Astrocyte (in vitro differentiated cells and primary cell): Measurements from ENCODE around the gene ABI2. TPM values are rescaled to one million over a fixed set of nuclear protein-coding genes. Genes with fewer than 3 reads are reported as not detected.

Source experiments
- DNase-seq: peaks from one replicate; pipeline ENCODE4 v3.0.0-alpha.2; 2010; ENCODE audit warnings: low read depth
- FAIRE-seq: peaks from 2 replicates; lab custom pipeline; 2011; peaks lifted over from hg19 to GRCh38; lab: Jason Lieb, UNC
- H2AFZ ChIP-seq: 2 replicates; pipeline ENCODE4 v1.6.0; 2012; ENCODE audit warnings: low read depth, low read length, inconsistent platforms
- H3K27ac ChIP-seq: 2 replicates; pipeline ENCODE4 v1.5.1; 2011; ENCODE audit warnings: low read depth, low read length, inconsistent platforms
- H3K27me3 ChIP-seq: 2 replicates; pipeline ENCODE4 v1.6.0; 2011; ENCODE audit warnings: low read length, inconsistent platforms; ENCODE audit not compliant: insufficient read depth
- H3K36me3 ChIP-seq: 2 replicates; pipeline ENCODE4 v1.5.1; 2011; ENCODE audit warnings: low read length, inconsistent platforms; ENCODE audit not compliant: insufficient read depth
- H3K4me1 ChIP-seq: 2 replicates; pipeline ENCODE4 v1.5.1; 2011; ENCODE audit warnings: low read length, inconsistent platforms; ENCODE audit not compliant: insufficient read depth
- H3K4me2 ChIP-seq: 2 replicates; pipeline ENCODE4 v1.6.0; 2012; ENCODE audit warnings: low read length, inconsistent platforms
- H3K4me3 ChIP-seq: 2 replicates; pipeline ENCODE4 v1.5.1; 2011; ENCODE audit warnings: low read depth, mild to moderate bottlenecking, low read length, inconsistent platforms; ENCODE audit not compliant: insufficient read depth
- H3K79me2 ChIP-seq: 2 replicates; pipeline ENCODE4 v1.6.0; 2012; ENCODE audit warnings: mild to moderate bottlenecking, low read length, inconsistent platforms; ENCODE audit not compliant: insufficient read depth
- H3K9ac ChIP-seq: 2 replicates; pipeline ENCODE4 v1.6.0; 2012; ENCODE audit warnings: mild to moderate bottlenecking, low read length, inconsistent platforms
- H3K9me3 ChIP-seq: 2 replicates; pipeline ENCODE4 v1.5.1; 2012; ENCODE audit warnings: low read depth, mild to moderate bottlenecking, low read length, inconsistent platforms; ENCODE audit not compliant: insufficient read depth
- H4K20me1 ChIP-seq: 2 replicates; pipeline ENCODE4 v1.6.0; 2012; ENCODE audit warnings: low read length, inconsistent platforms; ENCODE audit not compliant: insufficient read depth
- H3K27ac Mint-ChIP-seq: one replicate; pipeline ENCODE4 v1.8.0; 2021; ENCODE audit warnings: mild to moderate bottlenecking, mixed read lengths; ENCODE audit not compliant: unreplicated experiment
- H3K27me3 Mint-ChIP-seq: one replicate; pipeline ENCODE4 v1.8.0; 2021; ENCODE audit warnings: low read depth, mixed read lengths; ENCODE audit not compliant: unreplicated experiment
- H3K36me3 Mint-ChIP-seq: one replicate; pipeline ENCODE4 v1.8.0; 2021; ENCODE audit warnings: low read depth, mixed read lengths; ENCODE audit not compliant: unreplicated experiment
- H3K4me1 Mint-ChIP-seq: one replicate; pipeline ENCODE4 v1.8.0; 2021; ENCODE audit warnings: low read depth, mixed read lengths; ENCODE audit not compliant: unreplicated experiment
- H3K4me3 Mint-ChIP-seq: one replicate; pipeline ENCODE4 v1.8.0; 2021; ENCODE audit warnings: mild to moderate bottlenecking, moderate library complexity, mixed read lengths; ENCODE audit not compliant: unreplicated experiment
- H3K9me3 Mint-ChIP-seq: one replicate; pipeline ENCODE4 v1.8.0; 2021; ENCODE audit warnings: mild to moderate bottlenecking, mixed read lengths; ENCODE audit not compliant: unreplicated experiment
- EZH2 ChIP-seq: IDR thresholded peaks from 2 replicates; pipeline ENCODE4 v1.6.1; 2012; ENCODE audit warnings: mild to moderate bottlenecking, low read length, inconsistent platforms; ENCODE audit not compliant: insufficient read depth
- total RNA-seq: library from RNA; stranded (reverse); gene quantifications from 2 replicates; pipeline ENCODE4 v1.2.1, GENCODE V29; 2021
- TF ChIP-seq, protein P1 (sequence below): IDR thresholded peaks from 2 replicates; pipeline ENCODE4 v1.5.1; 2011; ENCODE audit warnings: low read depth, mild to moderate bottlenecking, inconsistent platforms, low read length, moderate library complexity; ENCODE audit not compliant: insufficient read depth

The ABI2 gene
- total RNA-seq, 1 donor from 2014 or later, result 56.0 TPM

DNA sequence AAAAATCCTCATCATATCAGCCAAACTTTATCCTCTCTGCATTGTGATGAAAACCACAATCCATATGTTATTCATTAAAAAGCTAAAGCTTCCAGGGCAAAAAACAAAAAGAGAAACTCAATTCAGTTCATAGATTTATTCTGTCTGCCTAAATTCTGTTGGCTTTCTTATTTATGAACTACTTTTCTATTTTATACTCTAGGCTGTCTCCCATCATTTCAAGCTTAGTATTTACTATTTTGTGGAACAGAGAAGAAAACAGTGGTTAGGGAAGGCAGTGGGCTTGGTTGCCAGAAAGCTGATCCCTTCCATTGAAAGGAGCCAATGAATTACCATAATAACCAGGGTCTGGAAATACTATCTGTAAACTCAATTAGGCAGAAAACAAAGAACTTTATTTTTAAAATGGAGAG is 135.1 kb downstream of the ABI2 start:
- H3K4me2 ChIP-seq, result no peak overlapping the region
- peaks cover 28% of the 10 kb centered on the region for H3K36me3 ChIP-seq
- TF ChIP-seq EZH2, result no peak
- TF ChIP-seq, protein P1, sequence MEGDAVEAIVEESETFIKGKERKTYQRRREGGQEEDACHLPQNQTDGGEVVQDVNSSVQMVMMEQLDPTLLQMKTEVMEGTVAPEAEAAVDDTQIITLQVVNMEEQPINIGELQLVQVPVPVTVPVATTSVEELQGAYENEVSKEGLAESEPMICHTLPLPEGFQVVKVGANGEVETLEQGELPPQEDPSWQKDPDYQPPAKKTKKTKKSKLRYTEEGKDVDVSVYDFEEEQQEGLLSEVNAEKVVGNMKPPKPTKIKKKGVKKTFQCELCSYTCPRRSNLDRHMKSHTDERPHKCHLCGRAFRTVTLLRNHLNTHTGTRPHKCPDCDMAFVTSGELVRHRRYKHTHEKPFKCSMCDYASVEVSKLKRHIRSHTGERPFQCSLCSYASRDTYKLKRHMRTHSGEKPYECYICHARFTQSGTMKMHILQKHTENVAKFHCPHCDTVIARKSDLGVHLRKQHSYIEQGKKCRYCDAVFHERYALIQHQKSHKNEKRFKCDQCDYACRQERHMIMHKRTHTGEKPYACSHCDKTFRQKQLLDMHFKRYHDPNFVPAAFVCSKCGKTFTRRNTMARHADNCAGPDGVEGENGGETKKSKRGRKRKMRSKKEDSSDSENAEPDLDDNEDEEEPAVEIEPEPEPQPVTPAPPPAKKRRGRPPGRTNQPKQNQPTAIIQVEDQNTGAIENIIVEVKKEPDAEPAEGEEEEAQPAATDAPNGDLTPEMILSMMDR, result no peak
- Mint-ChIP-seq H3K4me1 (no peaks in the 10 kb centered on the region), H3K27me3 (no peaks in the 10 kb centered on the region), H3K27ac (no peak overlapping the region), H3K36me3 (no peaks in the 10 kb centered on the region), H3K4me3 (no peak overlapping the region), H3K9me3 (no peaks in the 10 kb centered on the region)
- H3K9ac ChIP-seq, result no peak overlapping the region
- no peaks in the 10 kb centered on the region for H3K4me1 ChIP-seq
- peaks cover 29% of the 10 kb centered on the region for H3K79me2 ChIP-seq
- no peak overlapping the region for H3K4me3 ChIP-seq
- FAIRE-seq (no peak), DNase-seq (no peak)
- H3K27me3 ChIP-seq, result no peaks in the 10 kb centered on the region
- H3K9me3 ChIP-seq, result no peaks in the 10 kb centered on the region
- H4K20me1 ChIP-seq, result peaks cover under 1% of the 10 kb centered on the region
- H2AFZ ChIP-seq, result no peak overlapping the region
- H3K27ac ChIP-seq, result no peak overlapping the region

DNA sequence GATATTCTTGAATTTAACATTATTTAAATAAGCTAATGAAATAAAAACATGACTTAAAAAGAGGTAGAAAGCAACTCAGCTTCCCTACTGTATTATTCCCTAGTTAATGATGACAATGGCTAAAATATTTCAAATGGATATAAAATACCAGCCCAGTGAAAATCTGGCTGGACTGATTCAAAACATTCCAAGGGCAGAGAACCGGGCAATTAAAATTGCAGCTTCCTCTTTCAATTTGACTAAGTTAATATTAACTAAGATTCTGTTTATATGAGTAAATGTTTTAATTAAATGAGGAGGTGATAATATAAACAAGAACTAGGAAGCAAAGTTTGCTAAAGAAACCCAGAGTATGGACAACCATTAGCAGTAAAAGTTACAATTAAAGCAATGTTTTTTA is 141.4 kb downstream of the ABI2 start:
- FAIRE-seq, result no peak

DNA sequence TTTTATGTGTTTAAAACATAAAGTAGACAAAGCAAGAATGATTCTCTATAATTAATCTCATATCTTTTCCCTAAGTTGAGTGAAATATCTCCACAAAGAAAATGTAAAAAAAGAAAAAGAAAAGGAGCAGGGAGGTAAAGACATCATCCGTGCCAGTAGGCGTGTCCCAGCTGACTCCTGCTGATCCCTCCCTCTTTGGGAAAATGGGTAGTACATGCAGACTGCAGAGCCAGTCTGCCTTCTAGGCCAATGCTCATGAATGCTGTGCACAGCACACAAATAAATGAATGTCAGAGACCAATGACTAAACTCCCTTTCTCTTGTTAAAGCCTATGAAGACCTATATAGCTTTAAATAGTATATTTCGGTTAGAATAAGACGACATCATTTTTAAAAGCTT is 142.2 kb downstream of the ABI2 start:
- H3K4me1 ChIP-seq, result no peaks in the 10 kb centered on the region
- H3K36me3 Mint-ChIP-seq, result no peaks in the 10 kb centered on the region
- H3K36me3 ChIP-seq, result peaks cover 8% of the 10 kb centered on the region
- FAIRE-seq, result no peak
- H3K9me3 Mint-ChIP-seq, result no peaks in the 10 kb centered on the region
- no peaks in the 10 kb centered on the region for H3K4me1 Mint-ChIP-seq
- no peaks in the 10 kb centered on the region for H3K9me3 ChIP-seq
- H3K9ac ChIP-seq, result no peak overlapping the region
- DNase-seq, result no peak
- H3K27me3 Mint-ChIP-seq, result no peaks in the 10 kb centered on the region
- no peak overlapping the region for H3K4me3 ChIP-seq
- no peak overlapping the region for H3K4me3 Mint-ChIP-seq
- TF ChIP-seq EZH2, result no peak
- TF ChIP-seq, protein P1, result no peak
- no peak overlapping the region for H2AFZ ChIP-seq
- no peak overlapping the region for H3K27ac ChIP-seq
- no peak overlapping the region for H3K27ac Mint-ChIP-seq
- peaks cover 38% of the 10 kb centered on the region for H3K79me2 ChIP-seq
- no peak overlapping the region for H3K4me2 ChIP-seq
- H3K27me3 ChIP-seq, result no peaks in the 10 kb centered on the region
- H4K20me1 ChIP-seq, result peaks cover 8% of the 10 kb centered on the region

More for the DNA sequence above, 141.4 kb downstream of the ABI2 start:
- Histone ChIP-seq H2AFZ (no peak overlapping the region), H3K9me3 (no peaks in the 10 kb centered on the region), H3K4me1 (no peaks in the 10 kb centered on the region), H3K27me3 (no peaks in the 10 kb centered on the region), H3K27ac (no peak overlapping the region), H3K9ac (no peak overlapping the region), H3K36me3 (peaks cover 8% of the 10 kb centered on the region), H4K20me1 (peaks cover 8% of the 10 kb centered on the region), H3K79me2 (peaks cover 46% of the 10 kb centered on the region), H3K4me2 (no peak overlapping the region), H3K4me3 (no peak overlapping the region)
- no peaks in the 10 kb centered on the region for H3K27me3 Mint-ChIP-seq
- TF ChIP-seq EZH2, result no peak
- TF ChIP-seq, protein P1, result no peak
- H3K4me3 Mint-ChIP-seq, result no peak overlapping the region
- no peaks in the 10 kb centered on the region for H3K9me3 Mint-ChIP-seq
- no peak overlapping the region for H3K27ac Mint-ChIP-seq
- no peaks in the 10 kb centered on the region for H3K4me1 Mint-ChIP-seq
- no peak for DNase-seq
- no peaks in the 10 kb centered on the region for H3K36me3 Mint-ChIP-seq
